GM21528 (cell line): Measurements from ENCODE around the gene NIPSNAP3A.
A peak's percentile ranks its signal among the peaks of the same experiment; 100 is the strongest.

Source experiments
- ATAC-seq: cut with Tn5 transposase; IDR thresholded peaks from one replicate; pipeline ENCODE4 v1.9.1; 2021; ENCODE audit warnings: mild to moderate bottlenecking, moderate library complexity; ENCODE audit not compliant: unreplicated experiment, low FRiP score

The NIPSNAP3A gene

DNA sequence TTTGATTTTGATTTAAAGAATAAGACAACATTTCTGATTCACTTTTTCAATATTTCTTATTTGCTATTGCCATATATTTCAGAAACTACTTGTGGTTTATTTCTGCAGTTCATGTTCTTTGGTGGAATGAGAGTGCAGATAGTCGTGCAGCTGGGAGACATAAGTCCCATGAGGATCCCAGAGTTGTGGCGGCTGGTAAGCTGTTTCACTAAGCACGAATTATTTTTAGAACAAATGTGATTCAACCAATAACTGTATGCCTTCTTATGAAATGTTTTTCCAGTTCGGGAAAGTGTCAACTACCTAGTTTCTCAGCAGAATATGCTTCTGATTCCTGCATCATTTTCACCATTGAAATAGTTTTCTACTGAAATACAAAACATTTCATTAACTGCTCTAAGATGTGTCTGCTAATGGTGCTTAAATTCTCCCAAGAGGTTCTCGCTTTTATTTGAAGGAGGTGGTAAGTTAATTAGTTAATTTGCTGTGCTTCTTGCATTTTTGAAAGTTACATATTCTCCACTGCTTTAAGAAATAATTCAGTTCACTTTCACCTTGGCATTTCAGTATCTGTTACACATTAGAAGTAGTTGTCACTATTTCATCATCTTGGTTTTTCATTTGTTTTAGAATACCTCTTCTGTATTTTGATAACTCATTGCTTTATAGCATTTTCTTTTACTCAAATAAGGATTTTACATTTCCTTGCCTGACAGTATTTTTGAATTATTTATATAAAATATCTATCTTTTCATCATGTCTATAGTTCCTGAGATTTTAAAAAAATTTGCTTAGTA is 25.4 kb downstream of the NIPSNAP3A start:
- no peak for ATAC-seq

DNA sequence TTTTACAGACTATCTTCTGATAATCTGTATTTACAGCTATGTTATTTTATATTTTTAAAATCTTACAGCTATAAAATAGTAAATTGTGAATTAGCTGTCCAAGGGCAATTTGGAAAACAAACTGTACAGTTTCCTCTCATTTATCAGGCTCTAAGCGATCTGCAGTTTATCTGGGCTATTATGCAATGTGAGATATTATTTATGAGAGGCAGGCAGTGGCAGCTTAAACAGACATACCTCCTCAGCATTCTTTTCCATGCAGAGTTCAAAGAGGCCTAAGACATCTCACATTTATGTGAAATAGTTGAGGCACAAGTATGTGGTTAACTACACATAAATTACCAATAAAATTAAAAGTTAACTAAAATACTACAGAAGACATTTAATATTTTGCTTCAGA is 26.6 kb downstream of the NIPSNAP3A start:
- no peak for ATAC-seq

DNA sequence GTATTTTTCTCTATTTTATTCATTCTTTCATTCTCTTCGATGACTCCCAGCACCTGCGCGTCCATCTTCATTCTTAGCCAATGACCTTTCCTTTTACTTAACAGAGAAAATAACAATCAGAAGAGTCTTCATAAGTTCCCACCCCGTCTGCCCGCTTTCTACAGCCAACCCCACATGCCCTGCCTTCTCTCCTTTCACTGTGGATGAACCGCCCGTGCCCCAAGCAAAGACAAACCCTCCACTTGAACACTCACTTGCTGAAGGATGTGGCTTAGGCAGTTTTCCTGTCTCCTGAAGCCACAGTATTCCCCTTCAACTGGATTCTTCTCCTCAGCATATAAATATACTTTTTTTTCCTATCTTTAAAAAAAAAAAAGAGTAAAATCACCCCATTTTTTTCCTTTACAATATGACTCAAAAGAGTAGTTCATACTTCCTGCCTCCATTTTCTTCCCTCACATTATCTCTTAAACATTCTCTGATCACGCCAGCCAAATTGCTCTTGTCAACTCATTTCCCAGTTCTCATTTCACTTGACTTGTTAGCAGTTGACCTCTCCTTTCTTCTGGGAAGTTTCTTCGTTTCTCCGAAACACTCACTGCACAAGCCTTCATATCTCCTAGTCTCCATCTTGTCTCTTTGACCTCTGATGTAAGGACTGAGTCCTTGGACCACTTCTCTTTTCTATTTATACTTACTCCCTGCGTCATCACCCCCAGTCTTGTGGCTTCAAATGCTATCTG is 27.5 kb downstream of the NIPSNAP3A start:
- peak; percentile 89 for ATAC-seq

DNA sequence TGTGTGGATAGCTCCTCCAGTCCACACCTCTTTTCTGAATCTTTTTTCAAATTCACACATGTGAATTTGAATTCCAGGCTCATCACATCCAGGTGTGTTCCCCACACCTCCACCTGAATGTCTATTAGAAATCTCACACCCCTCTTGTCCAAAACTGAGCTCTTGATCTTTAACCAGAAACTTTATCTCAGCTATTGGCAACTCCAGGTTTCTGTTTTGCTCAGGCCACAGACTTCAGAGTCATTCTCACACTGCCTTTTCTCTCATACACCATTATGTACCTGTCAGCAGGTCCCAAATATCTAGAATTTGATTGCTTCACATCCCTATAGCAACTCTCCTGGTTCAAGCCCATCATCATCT is 28.1 kb downstream of the NIPSNAP3A start:
- peak; percentile 74 for ATAC-seq

DNA sequence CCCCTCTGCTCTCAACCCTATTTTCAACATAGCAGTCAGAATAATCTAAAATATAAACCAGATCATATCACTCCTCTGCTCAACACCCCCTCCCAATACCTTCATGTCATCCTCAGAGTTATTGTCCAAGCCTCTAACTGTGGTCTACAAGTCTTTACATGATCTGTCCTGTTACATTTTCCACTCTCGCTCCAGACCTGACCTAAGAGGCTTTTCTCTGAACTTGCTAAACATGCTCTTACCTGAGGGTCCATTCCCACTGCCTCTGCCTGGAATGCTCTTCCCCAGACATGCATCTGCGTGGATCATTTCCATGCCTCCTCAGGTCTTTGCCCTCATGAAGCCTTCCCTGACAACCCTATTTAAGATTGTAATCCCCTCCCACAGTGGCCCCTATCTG is 28.5 kb downstream of the NIPSNAP3A start:
- ATAC-seq = peak; percentile 3

DNA sequence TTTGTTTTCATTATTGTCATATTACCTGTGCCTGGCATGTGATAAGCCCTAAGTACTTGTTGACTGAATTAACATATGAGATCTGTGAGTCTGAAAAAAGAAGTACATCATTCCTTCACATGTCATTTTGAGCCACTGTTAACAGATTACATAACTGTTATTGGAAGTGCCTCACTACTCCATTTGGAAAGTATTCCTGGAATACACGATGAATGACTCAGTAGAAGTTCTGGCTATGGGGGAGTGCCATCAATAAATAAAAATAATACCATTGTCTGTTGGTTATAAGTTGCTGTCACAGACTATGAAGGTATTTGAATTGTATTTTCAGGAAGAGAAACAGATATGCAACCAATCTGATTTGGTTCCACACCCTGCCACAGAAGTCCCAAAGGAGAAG is 29.3 kb downstream of the NIPSNAP3A start:
- ATAC-seq = no peak

DNA sequence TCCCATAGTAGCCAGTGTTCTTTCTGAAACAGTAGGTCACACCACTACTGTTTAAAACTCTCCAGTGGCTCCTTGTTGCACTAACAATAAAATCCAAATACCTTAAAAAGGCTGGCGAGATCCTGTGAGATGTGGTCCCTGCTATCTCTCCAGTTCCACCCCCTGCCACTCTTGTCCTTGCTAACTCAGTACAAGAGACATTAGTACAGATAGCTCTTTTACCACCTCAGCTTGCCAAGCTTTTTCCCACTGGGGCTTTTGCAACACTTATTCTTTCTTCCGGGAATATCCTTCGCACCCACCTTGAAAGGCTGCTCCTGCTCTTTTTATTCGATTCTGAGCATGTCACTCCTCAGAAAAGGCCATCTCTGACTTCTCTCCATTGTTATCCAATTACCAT is 31.3 kb downstream of the NIPSNAP3A start:
- no peak for ATAC-seq

DNA sequence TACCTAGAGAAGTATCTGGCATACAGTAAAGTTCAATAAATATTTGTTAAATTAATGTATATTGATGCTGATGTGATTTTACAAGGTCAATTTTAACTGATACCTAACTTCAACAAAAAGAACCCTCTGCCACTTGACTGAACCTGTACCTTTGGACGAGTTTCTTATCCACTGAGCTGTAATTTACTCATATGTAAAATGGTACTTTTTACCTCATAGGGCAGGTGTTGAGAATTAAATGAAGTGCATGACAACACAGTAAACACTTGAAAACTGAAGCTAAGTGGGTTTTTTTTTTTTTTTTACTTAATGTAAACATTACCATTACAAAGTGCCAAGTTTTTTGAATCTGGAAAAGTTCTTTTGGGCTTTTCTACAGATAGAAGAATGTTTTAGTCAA is 31.9 kb downstream of the NIPSNAP3A start:
- no peak for ATAC-seq

DNA sequence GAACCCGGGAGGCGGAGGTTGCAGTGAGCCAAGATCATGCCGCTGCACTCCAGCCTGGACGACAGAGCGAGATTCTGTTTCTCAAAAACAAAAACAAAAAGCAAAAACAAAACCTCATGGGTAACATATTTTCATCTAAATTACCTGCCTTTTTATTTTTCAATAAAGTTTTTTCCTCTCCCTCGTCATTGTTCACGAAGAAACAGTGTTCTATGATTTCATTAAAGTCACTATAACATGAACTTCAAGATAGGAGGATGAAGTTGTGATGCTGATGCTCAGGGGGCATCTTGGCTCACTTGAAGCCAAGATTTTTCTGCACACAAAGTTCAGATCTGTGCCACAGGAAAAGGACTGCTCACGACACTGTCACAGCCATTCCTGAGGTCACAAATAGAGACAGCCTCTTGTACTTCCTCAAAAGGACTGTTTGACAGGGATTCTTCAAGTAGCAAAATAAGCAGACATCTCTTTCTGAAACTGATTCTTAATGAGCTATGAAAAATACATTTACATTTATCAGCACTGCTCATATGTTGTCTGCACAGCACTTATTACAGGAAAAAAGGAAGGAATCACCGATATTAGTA is 32.6 kb downstream of the NIPSNAP3A start:
- ATAC-seq = no peak

DNA sequence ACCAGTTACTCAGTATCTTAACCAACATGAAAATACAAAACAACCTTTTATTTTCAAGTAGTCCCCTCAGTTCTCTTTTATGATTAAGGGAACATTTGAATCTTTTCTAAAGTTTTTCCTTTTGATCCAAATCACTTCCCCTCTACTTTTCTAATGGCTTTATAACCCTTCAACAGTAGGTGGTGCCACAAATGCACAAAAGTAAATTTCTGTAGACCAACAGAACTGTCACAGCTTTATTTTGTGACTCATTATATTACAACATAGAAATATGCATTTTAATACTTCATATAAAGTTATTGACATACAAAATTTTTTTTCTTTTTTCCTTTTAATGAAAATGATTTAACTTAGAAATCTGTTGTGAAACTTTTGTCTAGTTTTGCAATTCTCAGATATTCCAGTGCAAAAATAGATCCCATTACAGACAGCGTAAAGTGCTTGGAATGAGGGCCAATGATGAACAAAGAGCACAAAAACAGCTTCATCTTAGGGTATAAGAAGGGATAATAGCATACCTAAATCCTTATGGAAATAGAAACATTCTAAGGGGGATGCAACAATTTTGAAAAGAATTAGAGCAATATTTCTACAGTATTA is 33.4 kb downstream of the NIPSNAP3A start:
- no peak for ATAC-seq

DNA sequence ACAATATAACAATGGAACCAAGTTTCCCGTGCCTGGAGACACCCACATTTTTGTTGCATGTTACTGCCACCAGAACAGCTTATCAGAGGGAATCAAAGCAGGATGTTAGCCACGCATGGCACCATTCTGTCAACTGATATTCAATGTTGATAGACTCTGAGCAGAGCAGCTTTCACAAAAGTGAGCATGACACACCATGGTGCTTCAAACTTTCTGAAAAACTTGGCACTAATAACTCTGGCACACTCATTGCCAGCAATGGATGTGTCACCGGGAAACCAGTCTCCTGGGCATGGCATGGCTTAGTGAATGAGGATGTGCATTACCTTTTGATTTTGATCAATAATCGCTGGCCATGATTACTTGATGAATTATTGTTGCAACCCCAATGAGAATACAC is 36.1 kb downstream of the NIPSNAP3A start:
- no peak for ATAC-seq

DNA sequence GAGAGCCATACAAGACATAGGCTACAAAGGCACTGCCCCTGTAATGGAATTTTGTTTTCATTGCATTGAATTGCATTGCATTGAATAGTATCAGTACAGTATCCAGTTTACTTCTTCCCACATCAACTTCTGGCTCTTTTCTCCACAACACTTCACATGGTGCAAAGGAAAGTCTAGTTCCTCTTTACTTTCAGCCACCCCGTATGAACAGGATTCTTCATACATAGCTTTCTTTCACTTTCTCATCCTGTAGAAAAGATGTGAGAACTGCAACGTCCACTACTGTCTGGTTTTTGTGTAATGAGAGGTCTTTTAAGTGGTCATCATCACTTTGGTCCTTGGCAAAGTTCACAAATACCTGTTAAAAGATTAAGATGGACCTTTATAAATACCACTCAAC is 36.6 kb downstream of the NIPSNAP3A start:
- ATAC-seq = peak; percentile 84

DNA sequence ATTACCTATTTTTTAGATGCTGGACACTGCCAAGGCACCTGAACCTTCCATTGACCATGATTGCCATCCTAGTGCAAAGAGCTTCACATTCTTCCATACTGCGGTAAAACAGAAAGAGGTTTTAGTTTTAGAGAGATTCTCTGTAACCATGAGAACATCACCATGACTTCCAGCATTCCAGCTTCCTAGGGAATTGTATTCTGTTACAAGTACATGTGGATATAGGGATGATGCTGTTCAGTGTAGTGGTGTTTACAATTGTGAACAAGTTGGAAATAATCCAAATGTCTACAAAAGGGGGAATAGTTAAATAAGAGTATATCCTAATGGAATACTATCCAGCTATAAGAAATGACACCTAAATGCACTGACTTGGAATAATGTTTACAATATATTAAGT is 38.8 kb downstream of the NIPSNAP3A start:
- no peak for ATAC-seq

DNA sequence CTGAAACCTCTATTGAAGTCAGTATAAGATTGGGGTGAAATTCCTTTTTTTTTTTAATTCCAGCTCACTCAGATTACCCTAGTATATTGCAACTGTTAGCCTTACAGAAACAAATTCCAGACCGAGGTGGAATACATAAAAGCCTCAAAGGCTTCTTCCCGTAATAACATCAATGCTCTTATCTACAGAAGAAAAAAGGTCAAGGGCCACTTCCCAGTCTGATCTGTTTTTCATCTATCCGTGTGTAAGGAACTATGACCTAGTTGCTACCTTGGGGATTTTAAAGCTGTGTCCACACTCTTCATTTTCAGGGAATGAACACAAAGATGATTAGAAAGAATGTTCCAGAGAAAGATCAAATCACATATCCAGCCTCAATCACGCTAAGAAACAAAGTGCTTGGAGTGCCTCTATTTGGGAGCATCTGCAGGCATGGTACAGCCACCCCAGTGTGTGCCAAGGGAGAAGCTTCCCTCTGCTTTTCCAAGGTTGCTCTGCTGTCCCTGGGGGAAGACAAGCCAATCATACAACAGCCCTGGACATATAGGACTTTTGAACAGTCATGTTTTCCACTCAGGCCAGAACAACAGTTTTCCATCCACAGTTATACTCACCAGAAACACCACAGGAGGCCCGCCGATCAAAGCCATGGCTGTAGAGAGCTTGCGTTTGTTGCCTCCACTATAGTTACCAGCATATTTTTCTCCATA is 40.0 kb downstream of the NIPSNAP3A start:
- no peak for ATAC-seq

DNA sequence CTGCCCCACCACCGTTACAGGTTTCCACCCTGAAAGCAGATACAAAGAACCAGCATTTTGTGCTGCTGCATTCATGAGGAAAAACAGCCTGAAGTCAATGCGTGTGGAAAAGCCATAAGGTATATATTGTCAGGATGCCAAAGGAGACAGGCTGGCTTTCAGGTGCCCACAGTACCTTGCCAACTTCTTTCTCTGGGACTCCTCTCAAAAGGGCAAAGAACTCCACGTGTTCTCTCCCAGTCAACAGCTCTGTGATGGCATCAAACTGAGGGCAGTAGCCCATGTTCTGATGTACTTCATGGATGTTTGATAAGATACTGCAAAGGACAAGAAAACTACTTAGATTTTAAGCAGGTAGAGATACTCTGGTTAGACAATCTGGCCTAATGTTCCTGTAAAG is 40.8 kb downstream of the NIPSNAP3A start:
- ATAC-seq = no peak

DNA sequence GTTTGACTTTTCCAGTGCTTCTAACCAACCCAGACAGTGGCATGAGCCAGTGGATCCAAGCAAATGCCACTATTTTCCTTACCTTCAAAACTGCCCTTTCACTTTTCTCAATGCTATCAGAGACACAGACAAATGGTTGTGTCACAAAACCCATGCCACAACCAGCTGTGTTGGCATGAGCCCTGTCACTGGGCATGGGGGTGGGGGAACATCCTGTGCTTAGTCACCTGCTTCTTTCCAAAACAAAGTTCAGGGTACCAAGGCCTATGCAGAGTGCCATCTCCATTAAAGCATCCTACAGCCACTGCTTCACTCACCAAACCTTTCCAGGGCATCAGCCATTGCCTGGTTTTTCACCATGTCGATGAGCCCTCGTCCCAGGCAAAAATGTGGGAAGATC is 46.6 kb downstream of the NIPSNAP3A start:
- no peak for ATAC-seq

DNA sequence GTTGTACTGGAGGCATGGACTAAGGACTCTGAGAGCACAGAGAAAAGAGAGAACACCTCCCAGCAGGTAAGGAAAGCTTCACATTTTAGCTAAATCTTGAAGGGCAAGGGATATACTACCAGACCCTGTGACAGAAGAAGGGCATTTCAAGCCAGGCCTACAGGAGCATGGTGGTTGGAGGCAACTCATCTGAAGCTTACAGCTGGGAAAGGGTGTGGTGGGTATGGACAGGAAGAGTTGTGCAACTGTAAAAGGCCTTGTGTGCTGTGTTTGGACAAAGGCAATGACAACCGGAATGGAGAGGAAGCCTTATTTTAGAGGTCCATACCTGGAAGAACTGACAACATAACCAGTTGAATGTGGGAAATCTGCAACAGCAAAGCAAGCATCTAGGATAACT is 47.6 kb downstream of the NIPSNAP3A start:
- no peak for ATAC-seq

DNA sequence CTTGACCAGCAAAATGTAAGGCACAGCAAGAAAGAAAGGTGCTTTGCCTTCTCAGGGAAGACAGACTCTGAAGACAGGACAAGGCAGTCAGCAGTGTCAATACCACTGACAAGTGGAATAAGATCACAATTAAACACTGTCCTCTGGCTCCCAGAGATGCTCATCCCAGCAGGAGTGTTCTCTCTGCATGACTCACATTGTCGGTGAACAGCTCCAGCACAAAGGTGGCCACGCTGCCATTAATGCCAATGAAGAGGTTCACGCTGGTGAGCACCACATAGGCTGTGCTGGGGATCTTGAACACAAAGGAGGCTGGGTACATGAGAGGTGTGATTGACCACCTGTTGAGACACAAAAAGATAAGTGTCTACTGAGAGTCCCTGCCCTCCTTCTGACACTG is 48.4 kb downstream of the NIPSNAP3A start:
- ATAC-seq = no peak

DNA sequence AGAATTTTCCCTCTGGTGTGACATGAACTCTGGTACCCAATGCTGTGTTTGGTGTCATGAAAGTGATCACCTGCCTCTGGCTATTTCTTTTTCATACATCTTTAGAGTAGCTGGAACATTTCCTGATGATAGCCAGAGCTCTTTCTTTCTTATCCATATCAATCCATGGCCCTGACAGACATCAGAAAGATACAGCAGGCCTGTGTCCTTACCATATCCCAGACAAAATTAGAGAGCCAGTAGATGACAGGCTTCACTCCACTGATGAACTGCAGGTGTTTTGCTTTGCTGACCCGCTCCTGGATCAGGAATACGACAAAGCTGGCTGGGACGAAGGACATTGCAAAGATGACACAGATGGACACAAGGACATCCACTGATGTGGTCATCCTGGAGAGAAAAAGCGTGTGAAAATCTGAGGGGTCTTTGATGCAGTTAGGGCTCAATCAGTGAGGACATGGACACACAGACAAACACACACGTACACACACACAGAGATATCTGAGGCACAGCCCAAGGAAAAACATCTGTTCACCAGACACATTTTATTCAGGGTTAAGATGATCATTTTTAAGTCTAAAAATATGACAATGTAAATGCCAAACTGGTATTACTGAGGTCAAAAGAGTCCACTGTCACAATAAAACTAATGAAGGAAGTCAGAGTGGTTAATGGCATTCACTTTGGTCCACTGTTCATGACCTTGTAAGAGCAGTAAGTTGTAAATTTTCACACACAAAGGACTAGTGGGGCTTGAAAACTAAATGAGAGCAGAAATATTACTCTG is 50.9 kb downstream of the NIPSNAP3A start:
- no peak for ATAC-seq
